H1 (cell line): ENCODE results near the gene ZFAND3.

Source experiments
- CREB1 ChIP-seq: IDR thresholded peaks from 2 replicates; pipeline ENCODE4 v1.6.1; 2012; ENCODE audit warnings: inconsistent platforms
- EP300 ChIP-seq, 2 experiments: IDR thresholded peaks; 1 replicate in 1 of 2; 2 replicates in 1 of 2; pipeline ENCODE4 v1.6.1; 2011 to 2012; ENCODE audit warnings: low read depth in 2 of 2, low read length in 2 of 2, mild to moderate bottlenecking in 2 of 2, borderline replicate concordance in 1 of 2, inconsistent platforms in 1 of 2, moderate library complexity in 1 of 2
- NRF1 ChIP-seq: IDR thresholded peaks from 2 replicates; pipeline ENCODE4 v1.6.1; 2011; ENCODE audit warnings: mild to moderate bottlenecking, low read depth, low read length, improper control_type of control experiment
- POLR2A ChIP-seq, 2 experiments: IDR thresholded peaks; 1 replicate in 1 of 2; 2 replicates in 1 of 2; pipeline ENCODE4 v1.6.1; 2011; ENCODE audit warnings: low read depth in 2 of 2, low read length in 2 of 2, mild to moderate bottlenecking in 2 of 2; ENCODE audit errors: control extremely low read depth in 1 of 2
- TAF1 ChIP-seq: IDR thresholded peaks from 2 replicates; pipeline ENCODE4 v1.6.1; 2011; ENCODE audit warnings: mild to moderate bottlenecking, low read depth, low read length
- ZNF274 ChIP-seq: IDR thresholded peaks from 2 replicates; pipeline ENCODE4 v1.7.0; 2012; ENCODE audit warnings: low read length, borderline replicate concordance; ENCODE audit errors: extremely low read depth
- TF ChIP-seq, protein P1 (sequence below), 3 experiments: IDR thresholded peaks; 1 replicate in 2 of 3; 2 replicates in 1 of 3; pipeline versions ENCODE4 v1.5.1 to v1.6.1; 2011; ENCODE audit warnings: low read length in 3 of 3, mild to moderate bottlenecking in 3 of 3, inconsistent platforms in 2 of 3, low read depth in 1 of 3, moderate library complexity in 1 of 3; ENCODE audit not compliant: insufficient read depth in 1 of 3; ENCODE audit errors: control extremely low read depth in 1 of 3

DNA sequence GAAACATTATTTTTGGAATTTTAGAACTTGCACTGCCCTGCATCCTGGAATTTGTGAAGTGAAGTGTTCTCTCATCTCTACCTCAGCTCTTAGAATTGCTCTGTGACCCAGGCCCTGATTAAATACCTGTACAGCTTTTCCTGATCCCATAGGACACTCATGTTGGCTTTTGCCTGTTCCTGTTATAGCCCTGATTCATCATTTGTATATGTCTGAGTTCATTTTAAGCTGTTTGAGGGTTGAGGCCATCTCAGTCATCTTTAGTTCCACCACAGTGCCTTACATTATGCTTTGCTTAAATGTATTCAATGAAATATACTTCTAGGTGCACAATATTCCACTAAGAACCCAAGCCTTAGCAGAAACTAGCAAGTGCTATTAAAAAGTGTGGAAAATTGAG is 26.4 kb downstream of the ZFAND3 start:
- TF ChIP-seq, protein P1, sequence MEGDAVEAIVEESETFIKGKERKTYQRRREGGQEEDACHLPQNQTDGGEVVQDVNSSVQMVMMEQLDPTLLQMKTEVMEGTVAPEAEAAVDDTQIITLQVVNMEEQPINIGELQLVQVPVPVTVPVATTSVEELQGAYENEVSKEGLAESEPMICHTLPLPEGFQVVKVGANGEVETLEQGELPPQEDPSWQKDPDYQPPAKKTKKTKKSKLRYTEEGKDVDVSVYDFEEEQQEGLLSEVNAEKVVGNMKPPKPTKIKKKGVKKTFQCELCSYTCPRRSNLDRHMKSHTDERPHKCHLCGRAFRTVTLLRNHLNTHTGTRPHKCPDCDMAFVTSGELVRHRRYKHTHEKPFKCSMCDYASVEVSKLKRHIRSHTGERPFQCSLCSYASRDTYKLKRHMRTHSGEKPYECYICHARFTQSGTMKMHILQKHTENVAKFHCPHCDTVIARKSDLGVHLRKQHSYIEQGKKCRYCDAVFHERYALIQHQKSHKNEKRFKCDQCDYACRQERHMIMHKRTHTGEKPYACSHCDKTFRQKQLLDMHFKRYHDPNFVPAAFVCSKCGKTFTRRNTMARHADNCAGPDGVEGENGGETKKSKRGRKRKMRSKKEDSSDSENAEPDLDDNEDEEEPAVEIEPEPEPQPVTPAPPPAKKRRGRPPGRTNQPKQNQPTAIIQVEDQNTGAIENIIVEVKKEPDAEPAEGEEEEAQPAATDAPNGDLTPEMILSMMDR (IDR thresholded peaks at IDR 0.05; ENCODE audit: control extremely low read depth in 1 of 3, insufficient read depth in 1 of 3, low read depth in 1 of 3, low read length in 3 of 3): no peak
- TF ChIP-seq POLR2A (IDR thresholded peaks at IDR 0.05; ENCODE audit: control extremely low read depth in 1 of 2, low read depth in 2 of 2, low read length in 2 of 2) (no peak), EP300 (IDR thresholded peaks at IDR 0.05; ENCODE audit: borderline replicate concordance in 1 of 2, low read depth in 2 of 2, low read length in 2 of 2) (no peak), CREB1 (no peak), ZNF274 (no peak), TAF1 (no peak), NRF1 (no peak)
